ENCODE measurements around the gene MTG1.

GRCh38 chr10:133411523-133412380, 17.8 kb downstream of the MTG1 start:
- TF ChIP-seq CTCF (optimal IDR thresholded peaks at IDR 0.05 in 1 of 3, IDR thresholded peaks at IDR 0.05 in 1 of 3, conservative IDR thresholded peaks at IDR 0.05 in 1 of 3; ENCODE audit: extremely low read depth in 1 of 3, insufficient read depth in 2 of 3, low read length in 3 of 3) (no peak), EZH2 (IDR thresholded peaks at IDR 0.05; ENCODE audit: low read length) (no peak)

Data from keratinocyte (primary cell).